Activated T-helper 17 cell treated with anti-CD3 and anti-CD28 coated beads, Interleukin-2, amount 50 U/mL, for 72 hours (primary cell): ENCODE measurements around the gene RPH3AL. TPM values are rescaled to one million over a fixed set of nuclear protein-coding genes. Genes with fewer than 3 reads are reported as not detected.
"Not testable (repeated sequence)": the region's sequence is repeated elsewhere in the genome, so short reads cannot be mapped to it uniquely, and the experiment has no call there.

ENCODE experiments used
- ATAC-seq: fragments of 150-1000 bp; cut with Tn5 transposase; replicated peaks from 2 replicates; pipeline ENCODE4 v1.10.0; 2021; ENCODE audit warnings: mild to moderate bottlenecking, moderate library complexity
- H3K27ac Mint-ChIP-seq: one replicate; pipeline ENCODE4 v1.8.0; 2022; ENCODE audit warnings: mixed read lengths
- H3K27me3 Mint-ChIP-seq: one replicate; pipeline ENCODE4 v1.8.0; 2022; ENCODE audit warnings: mixed read lengths
- H3K36me3 Mint-ChIP-seq: one replicate; pipeline ENCODE4 v1.8.0; 2022; ENCODE audit warnings: low read depth, mild to moderate bottlenecking, mixed read lengths
- H3K4me1 Mint-ChIP-seq: one replicate; pipeline ENCODE4 v1.8.0; 2022; ENCODE audit warnings: mixed read lengths
- H3K4me3 Mint-ChIP-seq: one replicate; pipeline ENCODE4 v1.8.0; 2022; ENCODE audit warnings: mild to moderate bottlenecking, mixed read lengths
- H3K9me3 Mint-ChIP-seq: one replicate; pipeline ENCODE4 v1.8.0; 2022; ENCODE audit warnings: mixed read lengths
- total RNA-seq, 2 donors: library from RNA; stranded (reverse); gene quantifications; one replicate each; pipeline ENCODE4 v1.2.3, GENCODE V29; 2022

The RPH3AL gene
- total RNA-seq, 2 donors from 2014 or later, result 1.9 to 2.5 TPM

GRCh38 chr17:216625-217024, 136.0 kb downstream of the RPH3AL start:
- no peak overlapping the region for H3K4me3 Mint-ChIP-seq
- no peaks in the 10 kb centered on the region for H3K36me3 Mint-ChIP-seq
- no peak for ATAC-seq
- no peaks in the 10 kb centered on the region for H3K9me3 Mint-ChIP-seq
- H3K27ac Mint-ChIP-seq, result no peak overlapping the region
- peaks cover 4% of the 10 kb centered on the region for H3K27me3 Mint-ChIP-seq
- H3K4me1 Mint-ChIP-seq, result no peaks in the 10 kb centered on the region

- not testable (repeated sequence) for H3K9me3 Mint-ChIP-seq, H3K36me3 Mint-ChIP-seq, H3K27ac Mint-ChIP-seq, H3K4me1 Mint-ChIP-seq, ATAC-seq, H3K4me3 Mint-ChIP-seq, H3K27me3 Mint-ChIP-seq
Measured at GRCh38 chr17:215563-216478, 136.8 kb downstream of the RPH3AL start.

GRCh38 chr17:214881-215331, 137.7 kb downstream of the RPH3AL start:
- H3K36me3 Mint-ChIP-seq, result no peaks in the 10 kb centered on the region
- ATAC-seq, result no peak
- no peak overlapping the region for H3K27ac Mint-ChIP-seq
- peaks cover 4% of the 10 kb centered on the region for H3K27me3 Mint-ChIP-seq
- no peaks in the 10 kb centered on the region for H3K9me3 Mint-ChIP-seq
- no peak overlapping the region for H3K4me3 Mint-ChIP-seq
- no peaks in the 10 kb centered on the region for H3K4me1 Mint-ChIP-seq

- Mint-ChIP-seq H3K36me3 (no peaks in the 10 kb centered on the region), H3K9me3 (peaks cover 3% of the 10 kb centered on the region), H3K4me1 (no peaks in the 10 kb centered on the region), H3K27me3 (peaks cover 4% of the 10 kb centered on the region), H3K27ac (no peak overlapping the region), H3K4me3 (no peak overlapping the region)
- ATAC-seq, result no peak
Measured at GRCh38 chr17:213286-214105, 139.1 kb downstream of the RPH3AL start.

GRCh38 chr17:210402-210801, 142.2 kb downstream of the RPH3AL start:
- H3K4me1 Mint-ChIP-seq, result no peaks in the 10 kb centered on the region
- H3K36me3 Mint-ChIP-seq, result no peaks in the 10 kb centered on the region
- no peak overlapping the region for H3K4me3 Mint-ChIP-seq
- ATAC-seq, result no peak
- H3K27ac Mint-ChIP-seq, result no peak overlapping the region
- peaks cover 3% of the 10 kb centered on the region for H3K9me3 Mint-ChIP-seq
- H3K27me3 Mint-ChIP-seq, result peaks cover 4% of the 10 kb centered on the region

GRCh38 chr17:208429-208828, 144.2 kb downstream of the RPH3AL start:
- no peak overlapping the region for H3K27ac Mint-ChIP-seq
- H3K4me3 Mint-ChIP-seq, result no peak overlapping the region
- no peaks in the 10 kb centered on the region for H3K36me3 Mint-ChIP-seq
- peaks cover 7% of the 10 kb centered on the region for H3K27me3 Mint-ChIP-seq
- H3K4me1 Mint-ChIP-seq, result no peaks in the 10 kb centered on the region
- ATAC-seq, result no peak
- peaks cover 3% of the 10 kb centered on the region for H3K9me3 Mint-ChIP-seq

- no peak for ATAC-seq
- no peak overlapping the region for H3K27ac Mint-ChIP-seq
- no peak overlapping the region for H3K4me3 Mint-ChIP-seq
- H3K27me3 Mint-ChIP-seq, result peaks cover 9% of the 10 kb centered on the region
- H3K9me3 Mint-ChIP-seq, result peaks cover 3% of the 10 kb centered on the region
- H3K36me3 Mint-ChIP-seq, result no peaks in the 10 kb centered on the region
- H3K4me1 Mint-ChIP-seq, result no peaks in the 10 kb centered on the region
Measured at GRCh38 chr17:207775-208174, 144.8 kb downstream of the RPH3AL start.

GRCh38 chr17:206941-207560, 145.6 kb downstream of the RPH3AL start:
- H3K27me3 Mint-ChIP-seq, result peaks cover 8% of the 10 kb centered on the region
- H3K4me3 Mint-ChIP-seq, result no peak overlapping the region
- peaks cover 3% of the 10 kb centered on the region for H3K9me3 Mint-ChIP-seq
- no peak for ATAC-seq
- no peaks in the 10 kb centered on the region for H3K36me3 Mint-ChIP-seq
- H3K27ac Mint-ChIP-seq, result no peak overlapping the region
- no peaks in the 10 kb centered on the region for H3K4me1 Mint-ChIP-seq

- H3K4me3 Mint-ChIP-seq, H3K36me3 Mint-ChIP-seq, H3K4me1 Mint-ChIP-seq, H3K27ac Mint-ChIP-seq, ATAC-seq, H3K27me3 Mint-ChIP-seq, H3K9me3 Mint-ChIP-seq: not testable (repeated sequence)
Measured at GRCh38 chr17:206484-206883, 146.1 kb downstream of the RPH3AL start.

- Mint-ChIP-seq H3K9me3 (peaks cover 3% of the 10 kb centered on the region), H3K4me3 (no peak overlapping the region), H3K27ac (no peak overlapping the region), H3K27me3 (peaks cover 4% of the 10 kb centered on the region), H3K36me3 (no peaks in the 10 kb centered on the region), H3K4me1 (no peaks in the 10 kb centered on the region)
- no peak for ATAC-seq
Measured at GRCh38 chr17:205817-206216, 146.8 kb downstream of the RPH3AL start.

GRCh38 chr17:205148-205669, 147.4 kb downstream of the RPH3AL start:
- peaks cover 3% of the 10 kb centered on the region for H3K9me3 Mint-ChIP-seq
- H3K36me3 Mint-ChIP-seq, result no peaks in the 10 kb centered on the region
- no peaks in the 10 kb centered on the region for H3K4me1 Mint-ChIP-seq
- ATAC-seq, result no peak
- H3K27ac Mint-ChIP-seq, result no peak overlapping the region
- H3K27me3 Mint-ChIP-seq, result peaks cover 6% of the 10 kb centered on the region
- no peak overlapping the region for H3K4me3 Mint-ChIP-seq

GRCh38 chr17:204427-205147, 148.0 kb downstream of the RPH3AL start:
- no peaks in the 10 kb centered on the region for H3K4me1 Mint-ChIP-seq
- no peak overlapping the region for H3K4me3 Mint-ChIP-seq
- no peaks in the 10 kb centered on the region for H3K36me3 Mint-ChIP-seq
- H3K9me3 Mint-ChIP-seq, result peaks cover 3% of the 10 kb centered on the region
- H3K27ac Mint-ChIP-seq, result no peak overlapping the region
- peaks cover 12% of the 10 kb centered on the region for H3K27me3 Mint-ChIP-seq
- ATAC-seq, result no peak

- H3K27ac Mint-ChIP-seq, result no peak overlapping the region
- ATAC-seq, result no peak
- no peaks in the 10 kb centered on the region for H3K9me3 Mint-ChIP-seq
- no peaks in the 10 kb centered on the region for H3K4me1 Mint-ChIP-seq
- H3K36me3 Mint-ChIP-seq, result no peaks in the 10 kb centered on the region
- no peak overlapping the region for H3K4me3 Mint-ChIP-seq
- H3K27me3 Mint-ChIP-seq, result peaks cover 19% of the 10 kb centered on the region
Measured at GRCh38 chr17:202501-202951, 150.1 kb downstream of the RPH3AL start.

GRCh38 chr17:201736-202135, 150.9 kb downstream of the RPH3AL start:
- H3K4me1 Mint-ChIP-seq, ATAC-seq, H3K27ac Mint-ChIP-seq, H3K9me3 Mint-ChIP-seq, H3K4me3 Mint-ChIP-seq, H3K36me3 Mint-ChIP-seq: not testable (repeated sequence)
- peaks cover 19% of the 10 kb centered on the region for H3K27me3 Mint-ChIP-seq
